ENCODE results near the gene SUPT6H. TPM values are rescaled to one million over a fixed set of nuclear protein-coding genes. Genes with fewer than 3 reads are reported as not detected.
A peak's percentile ranks its signal among the peaks of the same experiment; 100 is the strongest.

SUPT6H gene
- total RNA-seq, 2 donors from 2014 or later: 80.2 to 89.1 TPM

DNA sequence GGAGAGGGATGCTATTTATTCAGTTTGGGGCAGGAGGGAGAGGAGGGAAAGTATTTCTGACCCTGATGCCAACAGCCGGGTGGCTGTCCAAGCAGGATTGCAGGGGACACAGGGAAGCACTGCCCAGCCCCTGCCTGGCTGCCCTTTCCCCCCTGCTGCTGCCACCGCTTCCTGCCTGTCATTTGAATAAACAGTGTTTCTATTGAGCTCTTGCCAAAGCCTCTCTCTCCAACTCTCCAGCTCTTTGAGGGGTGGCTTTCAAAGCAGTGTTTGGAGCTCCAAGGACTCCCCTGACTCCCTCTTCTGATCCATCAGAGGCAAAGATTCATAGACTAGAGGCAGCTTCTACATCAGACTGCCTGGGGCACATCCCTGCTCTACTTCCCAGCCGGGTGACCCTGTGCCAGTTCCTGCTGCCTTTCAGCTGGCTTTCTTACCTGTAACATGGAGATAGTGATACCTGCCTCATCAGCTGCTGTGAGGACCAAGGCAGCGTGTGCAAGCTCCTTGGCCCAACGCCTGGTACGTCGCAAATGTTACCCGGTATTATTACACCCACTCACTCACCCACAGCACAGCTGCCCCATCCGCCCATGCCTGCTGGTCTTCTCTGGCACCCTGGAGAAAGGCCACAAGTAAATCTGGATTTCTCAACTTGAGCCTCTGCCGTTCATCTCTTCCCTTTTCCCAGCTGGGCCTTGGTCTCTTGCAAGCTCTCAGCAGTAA, 40.2 kb downstream of the SUPT6H start:
- peaks cover 1% of the 10 kb centered on the region for H3K4me1 Mint-ChIP-seq
- H3K27ac Mint-ChIP-seq: peak overlapping the region; percentile 71
- no peak for ATAC-seq (replicated peaks)
- peaks cover 83% of the 10 kb centered on the region for H3K36me3 Mint-ChIP-seq (ENCODE audit: low read depth)
- H3K9me3 Mint-ChIP-seq: no peaks in the 10 kb centered on the region
- H3K4me3 Mint-ChIP-seq: no peak overlapping the region
- H3K27me3 Mint-ChIP-seq: no peaks in the 10 kb centered on the region

DNA sequence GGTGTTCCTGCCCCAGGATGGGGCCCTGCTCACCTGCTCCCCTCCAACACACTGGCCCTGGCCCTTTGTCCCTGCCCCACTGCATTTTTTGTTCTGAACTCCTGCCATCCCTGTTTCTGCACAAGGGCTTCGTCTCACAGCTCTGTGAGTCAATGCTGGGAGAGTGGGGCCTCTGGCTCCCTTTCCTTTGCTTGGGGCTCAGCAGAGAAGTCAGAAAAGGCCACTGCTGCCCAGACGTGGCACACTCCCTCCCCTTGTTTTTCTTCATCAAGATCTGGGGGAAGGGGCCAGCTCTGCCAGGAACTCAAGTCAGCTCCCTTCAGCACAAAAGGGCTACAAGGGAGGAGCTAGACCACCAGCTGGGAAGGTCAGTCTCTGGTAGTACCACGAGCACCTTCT, 40.7 kb downstream of the SUPT6H start:
- ATAC-seq (replicated peaks): no peak
- Mint-ChIP-seq H3K27ac (peak overlapping the region; percentile 71), H3K4me3 (no peak overlapping the region), H3K9me3 (no peaks in the 10 kb centered on the region), H3K36me3 (ENCODE audit: low read depth) (peaks cover 77% of the 10 kb centered on the region), H3K4me1 (peaks cover 7% of the 10 kb centered on the region), H3K27me3 (no peaks in the 10 kb centered on the region)

DNA sequence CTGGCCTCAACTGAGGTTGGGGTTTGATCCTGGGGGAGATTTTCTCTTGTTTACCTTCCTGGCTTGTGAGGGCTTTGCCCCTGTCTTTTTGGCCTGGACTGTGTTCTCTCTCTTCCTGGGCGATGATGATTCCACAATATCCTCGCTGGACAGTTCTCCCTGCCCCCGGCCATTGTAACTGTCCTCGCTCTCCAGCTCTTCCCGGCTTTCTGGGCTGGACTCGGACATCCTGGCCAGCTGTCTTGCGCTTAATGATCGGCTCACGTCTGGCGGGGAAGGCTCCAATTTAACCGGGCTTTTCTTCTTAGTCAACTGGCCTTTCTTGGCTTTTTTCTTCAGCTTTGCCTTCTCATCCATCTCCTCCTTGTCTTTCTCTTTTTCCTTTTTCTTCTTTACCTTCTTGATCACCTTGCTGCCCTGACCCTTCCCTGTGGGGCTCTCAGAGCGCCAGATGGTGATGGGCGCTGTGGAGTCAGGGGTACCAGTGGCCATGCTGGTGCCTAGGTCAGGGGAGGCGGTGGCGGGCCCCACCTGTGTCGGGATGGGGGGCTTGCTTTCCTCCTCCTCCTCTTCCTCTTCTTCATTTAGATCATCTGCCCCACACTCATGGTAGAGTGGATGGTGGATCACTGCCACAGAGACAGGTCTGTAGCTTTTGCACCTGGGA, 41.7 kb downstream of the SUPT6H start:
- H3K4me3 Mint-ChIP-seq: no peak overlapping the region
- no peaks in the 10 kb centered on the region for H3K9me3 Mint-ChIP-seq
- ATAC-seq (replicated peaks): no peak
- no peaks in the 10 kb centered on the region for H3K27me3 Mint-ChIP-seq
- H3K4me1 Mint-ChIP-seq: peaks cover 7% of the 10 kb centered on the region
- no peak overlapping the region for H3K27ac Mint-ChIP-seq
- peaks cover 68% of the 10 kb centered on the region for H3K36me3 Mint-ChIP-seq (ENCODE audit: low read depth)

DNA sequence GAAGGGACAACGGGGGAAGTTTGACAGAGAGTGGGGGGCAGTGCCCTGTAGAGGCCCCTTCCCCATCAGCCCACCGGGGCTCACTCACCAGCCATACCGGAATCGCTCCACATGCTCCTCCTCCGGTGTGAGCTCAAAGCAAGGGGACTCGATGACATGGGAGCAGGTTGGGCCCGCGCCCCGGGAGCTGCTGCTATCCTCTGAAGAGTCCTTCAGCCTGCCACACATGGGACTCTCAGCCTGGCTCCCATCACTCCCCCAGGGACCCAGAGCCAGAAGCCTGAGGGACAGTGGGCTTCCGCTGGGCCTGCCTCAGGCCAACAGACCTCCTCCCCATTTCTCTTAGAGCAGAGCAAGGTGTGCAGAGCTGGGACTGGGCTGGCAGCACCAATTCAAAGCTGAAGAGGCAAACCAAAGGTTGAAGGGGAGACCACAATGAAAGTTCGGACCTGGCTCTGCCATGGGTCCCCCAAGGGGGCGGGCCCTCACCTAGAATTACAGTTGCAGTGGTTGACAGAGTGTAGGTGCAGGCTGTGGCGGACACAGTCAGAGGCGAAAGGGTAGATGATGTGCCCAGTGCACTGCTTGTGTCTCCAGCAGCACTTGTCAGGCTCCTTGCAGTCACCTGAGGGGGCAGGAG, 42.3 kb downstream of the SUPT6H start:
- no peak overlapping the region for H3K27ac Mint-ChIP-seq
- no peaks in the 10 kb centered on the region for H3K27me3 Mint-ChIP-seq
- H3K4me1 Mint-ChIP-seq: peaks cover 7% of the 10 kb centered on the region
- H3K4me3 Mint-ChIP-seq: no peak overlapping the region
- no peaks in the 10 kb centered on the region for H3K9me3 Mint-ChIP-seq
- peaks cover 61% of the 10 kb centered on the region for H3K36me3 Mint-ChIP-seq (ENCODE audit: low read depth)
- no peak for ATAC-seq (replicated peaks)

DNA sequence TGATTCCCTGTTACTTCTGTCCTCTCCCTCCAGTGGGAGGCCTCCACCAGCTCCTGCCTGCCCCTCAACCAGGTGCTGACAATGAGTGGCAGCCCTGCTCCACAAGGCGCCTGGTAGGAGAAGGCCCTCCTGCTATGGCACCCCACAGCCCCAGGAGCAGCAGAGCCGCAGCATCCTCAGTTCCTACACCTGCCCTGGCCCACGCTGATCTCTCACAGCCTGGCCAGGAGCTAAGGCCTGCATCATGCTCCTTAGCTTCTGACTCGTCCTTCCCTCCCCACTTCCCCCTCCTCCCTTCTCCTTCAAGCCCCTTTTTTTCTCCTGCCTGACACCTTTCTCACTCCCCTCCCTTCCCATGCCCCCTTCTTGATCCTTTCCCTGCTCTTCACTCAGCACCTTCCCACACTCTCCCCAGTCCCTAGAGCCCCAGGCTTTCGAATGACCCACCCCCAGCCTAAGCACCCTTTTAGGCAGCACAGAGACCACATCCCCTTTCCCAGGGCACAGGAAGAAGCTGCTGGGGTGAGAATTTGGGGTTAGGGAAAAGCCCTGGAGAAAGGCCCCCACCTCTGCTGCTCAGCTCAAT, 43.2 kb downstream of the SUPT6H start:
- peaks cover 53% of the 10 kb centered on the region for H3K36me3 Mint-ChIP-seq (ENCODE audit: low read depth)
- ATAC-seq (replicated peaks): no peak
- H3K9me3 Mint-ChIP-seq: no peaks in the 10 kb centered on the region
- H3K27ac Mint-ChIP-seq: no peak overlapping the region
- no peak overlapping the region for H3K4me3 Mint-ChIP-seq
- H3K27me3 Mint-ChIP-seq: no peaks in the 10 kb centered on the region
- H3K4me1 Mint-ChIP-seq: peaks cover 7% of the 10 kb centered on the region

DNA sequence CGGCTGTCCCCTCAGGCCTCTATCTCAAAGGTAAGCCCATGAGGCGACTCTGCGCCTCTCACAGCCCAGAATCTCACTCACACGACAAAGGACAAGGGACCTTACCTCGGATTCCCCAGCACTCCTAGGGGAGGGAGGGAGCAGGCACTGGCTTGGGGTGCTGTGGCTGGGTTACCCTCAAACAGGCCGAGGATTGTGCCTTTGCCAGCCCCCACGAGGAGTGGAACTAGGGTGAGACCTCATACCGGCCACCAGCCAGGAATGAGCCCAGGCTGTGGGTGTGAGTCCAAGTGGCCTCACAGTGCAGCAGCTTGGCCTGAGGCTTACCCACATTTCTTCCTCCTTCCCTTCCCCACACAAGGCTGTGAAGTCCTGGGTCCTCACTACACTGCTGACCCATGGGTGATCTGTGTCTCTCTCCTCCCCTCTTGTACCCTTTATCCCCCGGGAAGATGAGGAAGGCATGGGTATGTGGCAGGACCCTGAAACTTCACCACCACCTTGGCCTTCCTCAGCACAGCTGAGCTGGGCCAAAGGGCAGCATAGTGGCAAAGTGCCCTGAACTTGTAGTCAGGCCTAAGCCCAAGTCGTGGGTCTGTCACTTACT, 43.8 kb downstream of the SUPT6H start:
- no peaks in the 10 kb centered on the region for H3K9me3 Mint-ChIP-seq
- H3K36me3 Mint-ChIP-seq (ENCODE audit: low read depth): peaks cover 46% of the 10 kb centered on the region
- H3K4me1 Mint-ChIP-seq: peaks cover 7% of the 10 kb centered on the region
- no peak overlapping the region for H3K27ac Mint-ChIP-seq
- H3K27me3 Mint-ChIP-seq: no peaks in the 10 kb centered on the region
- no peak for ATAC-seq (replicated peaks)
- H3K4me3 Mint-ChIP-seq: no peak overlapping the region

DNA sequence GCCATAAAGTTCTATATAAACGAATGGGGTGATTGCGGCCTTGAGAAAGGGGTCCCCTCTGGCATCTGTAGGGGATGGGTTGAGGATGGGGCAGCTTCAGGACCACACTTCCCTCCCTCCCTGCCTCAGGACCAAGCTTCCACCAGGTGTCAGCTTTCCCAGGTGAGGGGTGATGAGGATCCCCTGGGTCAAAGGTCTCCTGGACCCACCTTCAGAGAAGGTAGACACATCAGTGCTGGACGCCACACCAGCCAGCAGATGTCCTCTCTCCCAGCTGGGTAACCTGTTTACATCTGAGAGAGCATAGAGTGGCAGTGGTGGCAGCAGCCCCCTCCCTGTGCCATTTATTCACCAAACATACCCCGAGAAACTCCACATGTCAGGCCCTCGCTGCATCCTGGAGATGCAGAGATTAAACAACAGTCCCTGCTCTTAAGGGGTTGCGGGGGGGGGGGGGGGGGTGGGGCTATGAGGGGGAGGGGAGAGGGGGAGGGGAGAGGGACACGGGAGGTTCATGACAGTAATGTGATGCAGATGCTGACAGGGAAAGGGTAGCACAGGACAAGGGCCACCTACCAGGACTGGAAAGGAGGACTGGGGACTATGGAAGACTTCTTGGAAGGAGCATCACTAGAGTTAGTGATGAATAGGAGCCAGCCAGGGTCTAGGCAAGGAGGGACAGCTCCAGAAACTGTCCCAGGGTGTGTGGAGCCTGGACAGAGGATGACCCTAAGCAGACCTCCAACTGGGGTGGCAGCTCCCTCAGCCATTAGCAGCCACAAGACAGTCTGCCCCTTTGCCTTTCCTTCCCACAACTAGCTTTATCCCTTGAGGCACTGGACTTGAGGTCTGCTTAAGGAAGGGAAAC, 44.7 kb downstream of the SUPT6H start:
- no peaks in the 10 kb centered on the region for H3K27me3 Mint-ChIP-seq
- no peak for ATAC-seq (replicated peaks)
- no peaks in the 10 kb centered on the region for H3K9me3 Mint-ChIP-seq
- peaks cover 7% of the 10 kb centered on the region for H3K4me1 Mint-ChIP-seq
- peak overlapping the region; percentile 51 for H3K27ac Mint-ChIP-seq
- H3K36me3 Mint-ChIP-seq (ENCODE audit: low read depth): peaks cover 38% of the 10 kb centered on the region
- no peak overlapping the region for H3K4me3 Mint-ChIP-seq

DNA sequence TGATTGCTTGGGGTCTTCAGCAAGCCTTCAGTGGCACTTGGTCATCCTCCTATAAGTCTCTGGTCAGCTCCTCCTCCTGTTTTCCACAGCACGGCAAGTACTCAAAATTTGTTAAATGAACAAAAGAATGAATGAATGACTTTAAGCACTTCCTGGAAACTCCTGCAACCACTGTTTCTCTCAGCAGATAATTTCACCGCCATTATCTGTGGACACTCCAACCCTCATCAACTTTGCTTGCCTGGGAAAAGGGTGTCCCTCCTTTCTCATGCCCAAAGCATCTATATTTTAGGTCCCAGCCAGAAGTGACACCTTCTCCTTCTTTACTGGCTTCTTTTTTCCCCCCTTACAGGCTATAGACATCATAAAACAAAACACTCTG, 45.3 kb downstream of the SUPT6H start:
- Mint-ChIP-seq H3K4me1 (peaks cover 9% of the 10 kb centered on the region), H3K36me3 (ENCODE audit: low read depth) (peaks cover 32% of the 10 kb centered on the region), H3K9me3 (no peaks in the 10 kb centered on the region), H3K27ac (peak overlapping the region; percentile 51), H3K4me3 (no peak overlapping the region), H3K27me3 (no peaks in the 10 kb centered on the region)
- no peak for ATAC-seq (replicated peaks)

DNA sequence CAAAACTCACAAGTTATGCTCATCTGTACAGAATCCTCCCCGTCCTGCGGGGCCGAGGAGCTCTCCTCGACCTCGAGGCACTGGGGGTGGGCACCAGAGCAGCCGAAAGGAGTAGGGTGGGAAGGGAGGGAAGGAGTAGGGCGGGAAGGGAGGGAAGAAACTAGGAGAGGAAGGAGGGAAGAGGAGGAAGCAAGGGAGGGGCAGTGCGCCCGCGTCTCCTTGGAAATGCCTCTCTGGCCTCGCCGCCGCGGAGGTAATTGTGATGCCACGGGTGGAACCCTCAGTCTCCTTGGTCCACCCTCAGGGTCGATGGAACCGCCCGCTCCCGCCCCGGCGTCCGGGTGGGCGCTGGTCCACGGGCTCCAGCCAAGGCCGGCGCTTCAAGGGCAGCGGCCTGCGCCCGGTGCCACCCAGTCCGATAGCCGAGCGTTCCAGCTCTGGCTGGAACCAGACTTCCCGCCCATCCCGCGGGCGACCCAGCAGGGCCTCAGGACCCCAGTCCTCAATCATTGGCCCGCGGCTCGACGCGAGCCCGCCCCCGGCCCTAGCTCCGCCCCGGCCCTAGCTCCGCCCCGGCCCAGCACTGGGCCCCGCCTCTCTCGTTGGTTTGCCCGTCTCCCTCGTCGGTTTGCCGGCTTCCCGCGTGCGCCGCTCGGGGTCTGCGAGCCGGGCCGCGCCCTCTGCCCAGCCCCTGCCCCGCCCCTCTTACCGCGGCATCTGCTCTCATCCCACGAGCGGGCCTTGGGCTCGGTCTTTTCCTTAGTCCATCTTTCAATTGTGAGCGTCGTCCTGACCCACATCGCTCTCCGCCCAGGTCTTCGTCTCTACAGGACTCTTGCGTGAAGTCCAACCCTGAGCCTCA, 49.1 kb downstream of the SUPT6H start:
- peaks cover 12% of the 10 kb centered on the region for H3K4me1 Mint-ChIP-seq
- H3K27me3 Mint-ChIP-seq: peaks cover 7% of the 10 kb centered on the region
- peaks cover 1% of the 10 kb centered on the region for H3K36me3 Mint-ChIP-seq (ENCODE audit: low read depth)
- ATAC-seq (replicated peaks): peak; percentile 90
- no peaks in the 10 kb centered on the region for H3K9me3 Mint-ChIP-seq
- peak overlapping the region; percentile 91 for H3K4me3 Mint-ChIP-seq
- H3K27ac Mint-ChIP-seq: peak overlapping the region; percentile 74

DNA sequence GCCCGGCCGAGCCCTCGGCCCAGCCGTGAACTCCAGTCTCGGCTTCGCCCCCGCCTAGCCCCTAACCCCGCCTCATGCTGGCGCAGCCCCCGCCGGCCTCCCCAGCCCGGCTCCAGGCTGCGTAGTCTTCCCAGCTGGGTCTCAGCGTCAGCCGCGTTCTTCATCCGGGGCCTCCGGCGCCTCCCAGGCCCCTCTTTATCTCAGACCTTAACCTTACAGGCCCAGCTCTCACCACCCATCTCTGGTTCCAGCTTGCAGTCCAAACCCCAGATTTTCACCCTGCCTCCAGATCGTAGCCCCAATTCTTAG, 49.7 kb downstream of the SUPT6H start, which contains the start of gene PROCA1:
Gene PROCA1, minus strand, starts transcription at position 166 of the 309 bp plus-strand sequence. CDS start 228 bp downstream, outside the sequence.
- Mint-ChIP-seq H3K27me3 (peaks cover 7% of the 10 kb centered on the region), H3K9me3 (no peaks in the 10 kb centered on the region), H3K36me3 (ENCODE audit: low read depth) (no peaks in the 10 kb centered on the region), H3K27ac (peak within 1 kb of the TSS; percentile 74), H3K4me3 (peak within 1 kb of the TSS; percentile 91), H3K4me1 (peaks cover 12% of the 10 kb centered on the region)
- ATAC-seq (replicated peaks): peak; percentile 50

DNA sequence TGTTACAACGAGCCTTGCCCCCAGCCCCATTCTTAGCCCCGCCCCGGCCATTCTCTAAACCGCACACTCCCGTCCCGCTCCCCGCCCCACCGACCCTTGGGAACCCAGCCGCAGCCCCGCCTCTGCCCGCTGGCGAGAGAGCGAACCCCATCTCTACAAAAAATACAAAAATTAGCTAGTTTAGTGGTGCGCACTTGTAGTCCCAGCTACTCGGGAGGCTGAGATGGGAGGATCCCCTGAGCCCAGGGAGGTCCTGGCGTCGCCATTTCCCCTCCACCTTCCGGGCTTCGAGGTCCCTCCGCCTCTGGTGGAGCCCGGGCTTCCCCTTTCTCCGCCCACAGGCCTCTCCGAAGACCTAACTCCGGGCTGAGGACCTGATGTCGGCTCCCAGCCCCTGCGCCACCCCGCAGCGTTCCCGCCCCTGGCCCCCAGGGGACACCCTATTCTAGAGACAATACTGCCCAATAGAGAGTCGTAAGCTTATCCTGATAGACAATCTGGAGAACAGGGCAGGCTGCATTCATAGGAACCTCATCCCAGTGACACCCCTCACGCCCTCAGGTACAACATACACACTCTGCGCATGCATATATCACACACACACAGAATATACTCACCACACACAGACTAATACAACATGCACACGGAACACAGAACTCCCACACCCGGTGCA, 50.2 kb downstream of the SUPT6H start:
- peaks cover 7% of the 10 kb centered on the region for H3K27me3 Mint-ChIP-seq
- peaks cover 11% of the 10 kb centered on the region for H3K4me1 Mint-ChIP-seq
- H3K27ac Mint-ChIP-seq: peak overlapping the region; percentile 74
- H3K4me3 Mint-ChIP-seq: peak overlapping the region; percentile 91
- H3K9me3 Mint-ChIP-seq: no peaks in the 10 kb centered on the region
- H3K36me3 Mint-ChIP-seq (ENCODE audit: low read depth): no peaks in the 10 kb centered on the region
- ATAC-seq (replicated peaks): peak; percentile 56

DNA sequence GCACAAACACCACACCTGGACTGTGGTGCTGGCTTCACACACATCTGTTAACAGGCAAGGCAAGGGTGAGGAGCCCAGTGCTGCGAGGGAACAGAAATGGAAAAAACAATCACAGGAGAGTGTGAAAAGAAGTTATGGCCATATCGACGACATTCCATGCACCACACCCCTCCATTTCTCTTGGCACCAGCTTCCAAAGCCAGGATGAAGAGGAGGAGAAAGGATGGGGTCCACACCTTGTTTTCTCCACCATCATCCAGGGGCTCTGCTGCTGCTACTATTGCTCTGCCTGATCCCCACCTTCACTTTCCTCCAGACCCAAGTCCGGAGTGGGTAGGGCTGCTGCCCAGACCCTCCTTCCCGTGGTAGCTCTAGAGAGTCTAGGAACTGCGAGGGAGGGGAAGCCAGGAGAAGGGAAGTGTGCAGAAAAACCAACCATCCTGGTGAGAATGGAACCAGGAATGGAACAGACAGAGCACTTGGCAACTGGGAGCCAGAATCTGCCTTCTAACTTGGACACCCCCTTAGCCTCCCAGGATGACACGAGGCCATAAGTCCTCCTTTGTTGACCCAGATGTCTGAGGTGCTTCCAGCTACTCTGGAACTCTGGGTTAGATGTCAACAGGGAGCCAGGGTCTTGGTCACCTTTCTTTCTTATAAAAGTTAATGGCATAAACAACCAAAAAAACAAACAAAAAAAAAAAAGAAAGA, 50.9 kb downstream of the SUPT6H start:
- Mint-ChIP-seq H3K27ac (peak overlapping the region; percentile 74), H3K36me3 (ENCODE audit: low read depth) (no peaks in the 10 kb centered on the region), H3K9me3 (no peaks in the 10 kb centered on the region), H3K4me1 (peaks cover 5% of the 10 kb centered on the region), H3K27me3 (peaks cover 7% of the 10 kb centered on the region), H3K4me3 (peak overlapping the region; percentile 91)
- ATAC-seq (replicated peaks): no peak

All from activated T-helper 17 cell treated with anti-CD3 and anti-CD28 coated beads, Interleukin-2, amount 50 U/mL, for 72 hours (primary cell).